ENCODE data around the gene DNAH6.

DNAH6 gene

GRCh38 chr2:84704505-84705244 lies 188.4 kb downstream of the DNAH6 start:
- H3K27ac ChIP-seq, result no peak overlapping the region
- TF ChIP-seq ZFX (IDR thresholded peaks at IDR 0.05; ENCODE audit: borderline replicate concordance) (no peak), CTCF (IDR thresholded peaks at IDR 0.05) (no peak)

- H3K27ac ChIP-seq, result no peak overlapping the region
- no peak for TF ChIP-seq ZFX (IDR thresholded peaks at IDR 0.05; ENCODE audit: borderline replicate concordance)
- TF ChIP-seq CTCF (IDR thresholded peaks at IDR 0.05), result no peak
Observed at GRCh38 chr2:84705858-84706257, 189.6 kb downstream of the DNAH6 start.

GRCh38 chr2:84708442-84708841 lies 192.1 kb downstream of the DNAH6 start:
- H3K27ac ChIP-seq, result no peak overlapping the region

GRCh38 chr2:84711651-84712050 lies 195.4 kb downstream of the DNAH6 start:
- no peak overlapping the region for H3K27ac ChIP-seq
- TF ChIP-seq CTCF (IDR thresholded peaks at IDR 0.05) (no peak), ZFX (IDR thresholded peaks at IDR 0.05; ENCODE audit: borderline replicate concordance) (no peak)

More at GRCh38 chr2:84708442-84708841, 192.1 kb downstream of the DNAH6 start:
- TF ChIP-seq ZFX (IDR thresholded peaks at IDR 0.05; ENCODE audit: borderline replicate concordance) (no peak), CTCF (IDR thresholded peaks at IDR 0.05) (no peak)

- no peak overlapping the region for H3K27ac ChIP-seq
Observed at GRCh38 chr2:84713441-84713840, 197.1 kb downstream of the DNAH6 start.

GRCh38 chr2:84716564-84716963 lies 200.3 kb downstream of the DNAH6 start:
- no peak overlapping the region for H3K27ac ChIP-seq
- no peak for TF ChIP-seq ZFX (IDR thresholded peaks at IDR 0.05; ENCODE audit: borderline replicate concordance)
- no peak for TF ChIP-seq CTCF (IDR thresholded peaks at IDR 0.05)

More at GRCh38 chr2:84713441-84713840, 197.1 kb downstream of the DNAH6 start:
- TF ChIP-seq CTCF (IDR thresholded peaks at IDR 0.05) (no peak), ZFX (IDR thresholded peaks at IDR 0.05; ENCODE audit: borderline replicate concordance) (no peak)

- no peak overlapping the region for H3K27ac ChIP-seq
- TF ChIP-seq ZFX (IDR thresholded peaks at IDR 0.05; ENCODE audit: borderline replicate concordance) (no peak), CTCF (IDR thresholded peaks at IDR 0.05) (no peak)
Observed at GRCh38 chr2:84717302-84717701, 201.0 kb downstream of the DNAH6 start.

Data from 22Rv1 (cell line).